Sciatic nerve (tissue), 2 donors: ENCODE measurements around the gene DNPEP. TPM values are rescaled to one million over a fixed set of nuclear protein-coding genes. Genes with fewer than 3 reads are reported as not detected.
"Not testable (repeated sequence)": the region's sequence is repeated elsewhere in the genome, so short reads cannot be mapped to it uniquely, and the experiment has no call there.

Experiments
- ATAC-seq: fragments of 200-7000 bp; cut with Tn5 transposase; one replicate; pipeline ENCODE4 v1.9.1; 2020; ENCODE audit warnings: mild to moderate bottlenecking, moderate library complexity
- DNase-seq: peaks from one replicate; pipeline ENCODE4 v3.0.0-alpha.2; 2020; ENCODE audit warnings: low spot score
- intact Hi-C: fragments of 100-400 bp; cut with DNase I; formaldehyde crosslinking; loops from one replicate; pipeline ENCODE4 v1.14.2; 2022
- total RNA-seq: library from RNA; stranded (reverse); fragmentation: NEBNext Ultra II Directional; extraction: Animal tissue kit (Norgen Biotek cat#: 25700); gene quantifications from one replicate; pipeline ENCODE4 v1.2.1, GENCODE V29; 2021
- donor health status: DM: no; HTN: no; CAD: no.
- donor health status: DM: no; HTN: no; CAD: no.

Gene DNPEP
- total RNA-seq, 1 donor from 2014 or later, result 41.8 TPM

GRCh38 chr2:219404291-219404910 lies 16.7 kb upstream of the DNPEP start:
- no peak for ATAC-seq
- intact Hi-C loops, result loop anchor here (5.0 kb wide), 1 partner anchor 128 kb away; no protein-coding TSS in a partner anchor
- DNase-seq, result no peak

GRCh38 chr2:219403861-219404260 lies 16.1 kb upstream of the DNPEP start:
- DNase-seq (no peak), ATAC-seq (no peak)
- intact Hi-C loops, result loop anchor here (5.0 kb wide), 1 partner anchor 128 kb away; no protein-coding TSS in a partner anchor

GRCh38 chr2:219402665-219403515 lies 15.2 kb upstream of the DNPEP start:
- intact Hi-C loops, result loop anchor here (5.0 kb wide), 1 partner anchor 129 kb away; no protein-coding TSS in a partner anchor
- no peak for DNase-seq
- ATAC-seq, result peak; percentile 79

GRCh38 chr2:219401606-219402005 lies 13.9 kb upstream of the DNPEP start:
- no peak for DNase-seq
- ATAC-seq, result no peak
- intact Hi-C loops, result loop anchor here (5.0 kb wide), 1 partner anchor 131 kb away; no protein-coding TSS in a partner anchor

- ATAC-seq (no peak), DNase-seq (no peak)
- intact Hi-C loops, result loop anchor here (5.0 kb wide), 1 partner anchor 132 kb away; no protein-coding TSS in a partner anchor
Measured at GRCh38 chr2:219400562-219400961, 12.8 kb upstream of the DNPEP start.

- DNase-seq, result no peak
- ATAC-seq, result no peak
- intact Hi-C loops, result loop anchor here (5.0 kb wide), 1 partner anchor 132 kb away; no protein-coding TSS in a partner anchor
Measured at GRCh38 chr2:219399716-219400478, 12.2 kb upstream of the DNPEP start.

GRCh38 chr2:219398721-219399363 lies 11.1 kb upstream of the DNPEP start:
- no peak for DNase-seq
- no peak for ATAC-seq
- intact Hi-C loops, result no loop called here

GRCh38 chr2:219396863-219397457 lies 9.2 kb upstream of the DNPEP start:
- intact Hi-C loops, result no loop called here
- no peak for ATAC-seq
- DNase-seq, result no peak

- no peak for ATAC-seq
- no peak for DNase-seq
- intact Hi-C loops, result no loop called here
Measured at GRCh38 chr2:219395609-219396008, 7.9 kb upstream of the DNPEP start.

GRCh38 chr2:219395056-219395455 lies 7.3 kb upstream of the DNPEP start:
- intact Hi-C loops, DNase-seq, ATAC-seq: not testable (repeated sequence)

GRCh38 chr2:219392754-219393153 lies 5.0 kb upstream of the DNPEP start:
- no peak for ATAC-seq
- no peak for DNase-seq
- intact Hi-C loops, result no loop called here

GRCh38 chr2:219388907-219389156 lies 1.1 kb upstream of the DNPEP start:
- no peak for ATAC-seq
- DNase-seq, result no peak
- intact Hi-C loops, result loop anchor here (10.0 kb wide), 1 partner anchor 84 kb away; the partner anchor contains the start of gene PTPRN

- intact Hi-C loops, result loop anchor here (10.0 kb wide), 1 partner anchor 84 kb away; the partner anchor contains the start of gene PTPRN
- DNase-seq, result peak; percentile 99
- peak; percentile 90 for ATAC-seq
Measured at GRCh38 chr2:219388121-219388906, 602 bp upstream of the DNPEP start.

- ATAC-seq, result no peak
- DNase-seq, result no peak
- intact Hi-C loops, result loop anchor here (10.0 kb wide), 1 partner anchor 82 kb away; the partner anchor contains the start of gene PTPRN
Measured at GRCh38 chr2:219386532-219387280, 1.0 kb downstream of the DNPEP start.

- intact Hi-C loops, result loop anchor here (10.0 kb wide), 1 partner anchor 81 kb away; the partner anchor contains the start of gene PTPRN
- no peak for ATAC-seq
- DNase-seq, result no peak
Measured at GRCh38 chr2:219385958-219386520, 1.7 kb downstream of the DNPEP start.

- DNase-seq (no peak), ATAC-seq (no peak)
- intact Hi-C loops, result loop anchor here (10.0 kb wide), 1 partner anchor 80 kb away; the partner anchor contains the start of gene PTPRN
Measured at GRCh38 chr2:219384859-219385258, 2.9 kb downstream of the DNPEP start.
